ENCODE data around the gene BPIFB2.

DNA sequence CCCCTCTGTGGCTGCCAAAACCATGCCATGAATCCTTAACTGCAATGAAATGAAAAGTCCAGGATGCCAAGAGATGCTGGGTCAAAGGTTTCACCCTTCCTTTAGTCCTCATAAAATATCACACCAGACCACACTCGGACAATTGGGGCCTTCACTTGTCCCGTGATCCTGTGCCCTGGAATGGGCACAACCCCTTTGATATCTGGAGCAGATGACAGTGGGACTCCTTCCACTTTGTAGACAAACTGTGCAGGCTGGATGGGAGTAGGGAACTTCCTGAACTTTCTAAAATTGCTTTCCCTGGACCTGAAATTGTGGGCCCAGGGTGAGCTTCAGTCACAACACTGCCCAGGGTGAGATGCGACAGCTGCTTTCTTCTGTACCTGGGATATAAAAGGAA lies 14.4 kb downstream of the BPIFB2 start:
- TF ChIP-seq CTCF (IDR thresholded peaks at IDR 0.05) (no peak), POLR2A (IDR thresholded peaks at IDR 0.05) (no peak)
